Lung (tissue), 12 donors: ENCODE measurements around the gene NFKBIL1. TPM values are rescaled to one million over a fixed set of nuclear protein-coding genes. Genes with fewer than 3 reads are reported as not detected.

ENCODE experiments used
- ATAC-seq: fragments of 200-7000 bp; cut with Tn5 transposase; one replicate; pipeline ENCODE4 v1.9.1; 2020; ENCODE audit warnings: moderate number of reproducible peaks; ENCODE audit not compliant: insufficient read depth, low FRiP score
- DNase-seq, 3 donors: peaks; one replicate each; pipeline ENCODE4 v3.0.0-alpha.2; 2013 to 2017
- H3K27ac ChIP-seq, 2 donors: one replicate each; pipeline ENCODE4 v1.5.1; 2013; ENCODE audit warnings: mild to moderate bottlenecking in 2 of 2, moderate library complexity in 2 of 2, control low read depth in 1 of 2, inconsistent platforms in 1 of 2, low read depth in 1 of 2, low read length in 1 of 2
- H3K27me3 ChIP-seq, 3 donors: one replicate each; pipeline ENCODE4 v1.5.1; 2013; ENCODE audit warnings: low read length in 2 of 3; ENCODE audit not compliant: control insufficient read depth in 3 of 3, insufficient read depth in 3 of 3
- H3K36me3 ChIP-seq, 4 donors: one replicate each; pipeline ENCODE4 v1.5.1; 2013; ENCODE audit warnings: low read length in 4 of 4, mild to moderate bottlenecking in 1 of 4, moderate library complexity in 1 of 4; ENCODE audit not compliant: control insufficient read depth in 4 of 4, insufficient read depth in 4 of 4
- H3K4me1 ChIP-seq, 5 donors: one replicate each; pipeline ENCODE4 v1.5.1; 2013; ENCODE audit warnings: low read length in 5 of 5, mild to moderate bottlenecking in 2 of 5, moderate library complexity in 1 of 5; ENCODE audit not compliant: control insufficient read depth in 5 of 5, insufficient read depth in 5 of 5
- H3K4me3 ChIP-seq: one replicate; pipeline ENCODE4 v1.5.1; 2013; ENCODE audit warnings: mild to moderate bottlenecking, control low read depth, moderate library complexity
- H3K9ac ChIP-seq, 2 donors: one replicate each; pipeline ENCODE4 v1.5.1; 2013; ENCODE audit warnings: low read length in 2 of 2, control low read depth in 1 of 2; ENCODE audit not compliant: insufficient read depth in 1 of 2
- H3K9me3 ChIP-seq, 4 donors: one replicate each; pipeline ENCODE4 v1.5.1; 2013; ENCODE audit warnings: low read length in 3 of 4, mild to moderate bottlenecking in 1 of 4, moderate library complexity in 1 of 4; ENCODE audit not compliant: control insufficient read depth in 4 of 4, insufficient read depth in 3 of 4
- WGBS, 2 donors: extraction: QIAGEN DNeasy Blood & Tissue Kit; methylation state at CpG; one replicate each; pipeline ENCODE4 v1.1.7; 2013; 5-methylcytosine and 5-hydroxymethylcytosine counted together
- polyA plus RNA-seq, 2 donors: library from polyadenylated mRNA; stranded (reverse); fragments of 200-250 nt; gene quantifications; one replicate each; pipeline ENCODE4 v1.2.1, GENCODE V29; 2013
- total RNA-seq, 2 donors: library from RNA; depleted of rRNA in 1 of 2; stranded (reverse); fragments of >200 nt in 1 of 2; gene quantifications; one replicate each; pipeline ENCODE4 v1.2.1, GENCODE V29; 2014 to 2021
- TF ChIP-seq, protein P1 (sequence below): IDR thresholded peaks from 2 replicates; pipeline ENCODE4 v1.5.1; 2012; ENCODE audit warnings: mild to moderate bottlenecking; ENCODE audit errors: control extremely low read depth, extremely low read depth
- donor health status: control.
- donor health status: control.
- donor health status: Bipolar disorder and iron deficiency.
- donor health status: healthy.
- donor health status: DM: yes; HTN: yes; CAD: no.

Gene NFKBIL1
- total and polyA plus RNA-seq, 4 donors, result 13.5 to 32.2 (median 19.0) TPM

- H3K4me3 ChIP-seq, result no peak overlapping the region
- H3K27me3 ChIP-seq, result no peaks in the 10 kb centered on the region
- no peak overlapping the region for H3K27ac ChIP-seq
- TF ChIP-seq, protein P1, sequence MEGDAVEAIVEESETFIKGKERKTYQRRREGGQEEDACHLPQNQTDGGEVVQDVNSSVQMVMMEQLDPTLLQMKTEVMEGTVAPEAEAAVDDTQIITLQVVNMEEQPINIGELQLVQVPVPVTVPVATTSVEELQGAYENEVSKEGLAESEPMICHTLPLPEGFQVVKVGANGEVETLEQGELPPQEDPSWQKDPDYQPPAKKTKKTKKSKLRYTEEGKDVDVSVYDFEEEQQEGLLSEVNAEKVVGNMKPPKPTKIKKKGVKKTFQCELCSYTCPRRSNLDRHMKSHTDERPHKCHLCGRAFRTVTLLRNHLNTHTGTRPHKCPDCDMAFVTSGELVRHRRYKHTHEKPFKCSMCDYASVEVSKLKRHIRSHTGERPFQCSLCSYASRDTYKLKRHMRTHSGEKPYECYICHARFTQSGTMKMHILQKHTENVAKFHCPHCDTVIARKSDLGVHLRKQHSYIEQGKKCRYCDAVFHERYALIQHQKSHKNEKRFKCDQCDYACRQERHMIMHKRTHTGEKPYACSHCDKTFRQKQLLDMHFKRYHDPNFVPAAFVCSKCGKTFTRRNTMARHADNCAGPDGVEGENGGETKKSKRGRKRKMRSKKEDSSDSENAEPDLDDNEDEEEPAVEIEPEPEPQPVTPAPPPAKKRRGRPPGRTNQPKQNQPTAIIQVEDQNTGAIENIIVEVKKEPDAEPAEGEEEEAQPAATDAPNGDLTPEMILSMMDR, result no peak
- H3K9ac ChIP-seq, result no peak overlapping the region
- peaks cover 26 to 53% (median 42%) of the 10 kb centered on the region in 4 donors for H3K36me3 ChIP-seq
- DNase-seq, result no peak
- WGBS, 2 donors, result 72 to 81% methylated on average over 5 to 6 of the region's 6 CpGs
- peaks cover 0 to 1% (median 0%) of the 10 kb centered on the region in 4 donors for H3K9me3 ChIP-seq
- ATAC-seq, result no peak
- peaks cover 0 to 6% (median 3%) of the 10 kb centered on the region in 5 donors for H3K4me1 ChIP-seq
Observed at GRCh38 chr6:31530659-31531058, 16.7 kb upstream of the NFKBIL1 start.

DNA sequence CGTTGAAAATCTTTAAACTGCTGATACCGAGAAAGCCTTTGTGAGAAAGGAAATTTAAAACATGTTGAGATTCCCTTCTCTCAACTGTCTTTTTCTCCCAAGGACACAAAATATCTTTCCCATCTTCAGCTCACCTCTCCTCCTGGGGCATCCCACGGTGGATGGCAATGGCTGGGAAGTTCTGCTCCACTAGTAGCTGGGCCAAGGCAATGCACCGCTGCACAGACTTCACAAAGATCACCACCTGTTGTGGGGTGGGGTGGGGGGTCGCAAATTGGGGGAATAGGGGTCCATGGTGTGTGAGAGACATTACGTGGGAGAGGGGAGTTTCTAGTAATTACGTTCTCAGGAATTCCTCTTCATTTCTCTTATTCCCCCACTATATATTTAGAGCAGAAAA, 16.2 kb upstream of the NFKBIL1 start:
- Histone ChIP-seq H3K4me3 (no peak overlapping the region), H3K27me3 (no peaks in the 10 kb centered on the region), H3K9ac (no peak overlapping the region), H3K9me3 (no peaks in the 10 kb centered on the region), H3K36me3 (peaks cover 31 to 53% (median 46%) of the 10 kb centered on the region in 4 donors), H3K27ac (no peak overlapping the region), H3K4me1 (peaks cover 0 to 6% (median 1%) of the 10 kb centered on the region in 5 donors)
- 94% methylated on average over 7 of the region's 7 CpGs for WGBS, 2 donors
- no peak for DNase-seq
- ATAC-seq, result no peak
- TF ChIP-seq, protein P1, result no peak

DNA sequence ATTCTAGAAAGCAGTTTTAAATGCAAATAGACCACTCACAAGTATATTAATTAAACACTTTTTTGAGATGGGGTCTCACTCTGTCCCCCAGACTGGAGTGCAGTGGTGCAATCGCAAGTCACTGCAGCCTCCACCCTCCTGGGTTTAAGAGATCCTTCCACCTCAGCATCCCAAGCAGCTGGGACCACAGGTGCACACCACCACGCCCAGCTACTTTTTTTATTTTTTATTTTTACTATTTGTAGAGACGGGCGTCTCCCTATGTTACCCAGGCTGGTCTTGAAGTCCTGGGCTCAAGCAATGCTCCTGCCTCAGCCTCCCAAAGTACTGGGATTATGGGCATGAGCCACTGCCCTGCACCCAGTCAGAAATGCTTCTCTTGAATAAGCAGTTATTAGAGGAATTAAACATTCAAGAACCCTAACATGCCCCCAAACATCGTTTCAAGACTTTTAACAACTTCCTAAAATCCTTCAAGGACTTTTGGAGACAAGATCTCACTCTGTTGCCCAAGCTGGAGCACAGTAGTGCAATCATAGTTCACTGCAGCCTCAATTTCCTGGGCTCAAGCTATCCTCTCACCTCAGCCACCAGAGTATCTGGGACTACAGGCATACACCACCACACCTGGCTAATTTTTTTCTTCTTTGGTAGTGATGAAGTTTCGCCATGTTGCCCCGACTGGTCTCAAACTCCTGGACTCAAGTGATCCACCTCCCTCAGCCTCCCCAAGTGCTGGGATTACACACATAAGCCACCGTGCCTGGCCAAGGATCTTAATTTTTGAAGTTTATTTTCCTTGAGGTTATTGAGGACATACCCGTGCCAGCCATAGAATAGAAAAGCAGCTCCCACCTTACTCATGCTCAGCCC, 15.4 kb upstream of the NFKBIL1 start:
- Histone ChIP-seq H3K4me1 (peaks cover 0 to 6% (median 0%) of the 10 kb centered on the region in 5 donors), H3K9me3 (no peaks in the 10 kb centered on the region), H3K27me3 (no peaks in the 10 kb centered on the region), H3K9ac (no peak overlapping the region), H3K27ac (no peak overlapping the region), H3K36me3 (peaks cover 38 to 59% (median 49%) of the 10 kb centered on the region in 4 donors), H3K4me3 (no peak overlapping the region)
- 75 to 77% methylated on average over 9 of the region's 9 CpGs for WGBS, 2 donors
- no peak for DNase-seq
- TF ChIP-seq, protein P1, result no peak
- ATAC-seq, result no peak
